B cell (primary cell): ENCODE measurements around the gene DNAH10. TPM values are rescaled to one million over a fixed set of nuclear protein-coding genes. Genes with fewer than 3 reads are reported as not detected.
A peak's percentile ranks its signal among the peaks of the same experiment; 100 is the strongest.

ENCODE experiments used
- ATAC-seq: fragments of 200-7000 bp; cut with Tn5 transposase; one replicate; pipeline ENCODE4 v1.10.0; 2021; ENCODE audit warnings: low read depth, mild to moderate bottlenecking, moderate number of reproducible peaks, moderate library complexity
- CTCF ChIA-PET: fragments of 350-600 bp; sonication (Branson Sonifier 250); formaldehyde crosslinking; loops from one replicate; lab custom pipeline; 2021; ENCODE audit warnings: antibody characterized with exemption, inconsistent platforms; lab: Charles Lee
- POLR2A ChIA-PET: fragments of 350-600 bp; sonication (Branson Sonifier 250); formaldehyde crosslinking; loops from one replicate; lab custom pipeline; 2021; ENCODE audit warnings: antibody characterized with exemption; lab: Charles Lee
- DNase-seq: peaks from one replicate; pipeline ENCODE4 v3.0.0; 2013
- H2AFZ ChIP-seq: 2 replicates; pipeline ENCODE4 v1.6.1; 2012; ENCODE audit warnings: mild to moderate bottlenecking, low read depth, low read length; ENCODE audit not compliant: insufficient read depth, poor library complexity, severe bottlenecking
- H3K27ac ChIP-seq, 2 donors: 1 replicate in 1 of 2; 2 replicates in 1 of 2; pipeline ENCODE4 v1.5.1; 2012 to 2013; ENCODE audit warnings: low read length in 2 of 2, mild to moderate bottlenecking in 2 of 2, moderate library complexity in 1 of 2
- H3K27me3 ChIP-seq, 4 experiments: fragments of 200-600 bp in 1 of 4; sonication (generic) in 1 of 4; replicated peaks in 1 of 4; 1 replicate in 2 of 4; 2 replicates in 2 of 4; pipeline versions ENCODE4 v1.6.1 to v1.7.0; 2013 to 2016; ENCODE audit warnings: low read length in 3 of 4, mild to moderate bottlenecking in 2 of 4, mixed read lengths in 1 of 4, moderate library complexity in 1 of 4; ENCODE audit not compliant: insufficient read depth in 4 of 4, control insufficient read depth in 3 of 4; ENCODE audit errors: control extremely low read depth in 1 of 4
- H3K36me3 ChIP-seq, 2 experiments: replicated peaks in 1 of 2; 1 replicate in 1 of 2; 2 replicates in 1 of 2; pipeline versions ENCODE4 v1.6.1 to v1.7.1; 2013; ENCODE audit warnings: low read length in 1 of 2; ENCODE audit not compliant: insufficient read depth in 2 of 2, control insufficient read depth in 1 of 2; ENCODE audit errors: control extremely low read depth in 1 of 2, extremely low read depth in 1 of 2
- H3K4me1 ChIP-seq, 2 donors: fragments of 200-600 bp in 1 of 2; sonication (generic) in 1 of 2; 1 replicate in 1 of 2; 2 replicates in 1 of 2; pipeline versions ENCODE4 v1.5.1 to v1.6.1; 2013 to 2017; ENCODE audit warnings: low read length in 2 of 2; ENCODE audit not compliant: control insufficient read depth in 2 of 2, insufficient read depth in 2 of 2
- H3K4me2 ChIP-seq: replicated peaks from 2 replicates; pipeline ENCODE3; 2012; ENCODE audit warnings: mild to moderate bottlenecking, low read depth, low read length; ENCODE audit not compliant: poor library complexity, severe bottlenecking
- H3K4me3 ChIP-seq, 5 experiments: fragments of 200-600 bp in 1 of 5; sonication (generic) in 1 of 5; 1 replicate in 3 of 5; 2 replicates in 2 of 5; pipeline versions ENCODE4 v1.5.1 to v1.7.0; 2011 to 2016; ENCODE audit warnings: low read length in 4 of 5, mild to moderate bottlenecking in 4 of 5, low read depth in 2 of 5, control low read depth in 1 of 5, moderate library complexity in 1 of 5; ENCODE audit not compliant: insufficient read depth in 1 of 5; ENCODE audit errors: control extremely low read depth in 1 of 5, extremely low read depth in 1 of 5
- H3K79me2 ChIP-seq: fragments of 200-600 bp; sonication (generic); one replicate; pipeline ENCODE4 v1.6.0; 2016; ENCODE audit warnings: low read length; ENCODE audit not compliant: control insufficient read depth, insufficient read depth
- H3K9ac ChIP-seq: fragments of 200-600 bp; sonication (generic); 2 replicates; pipeline ENCODE4 v1.6.1; 2017; ENCODE audit warnings: mild to moderate bottlenecking, low read length, moderate library complexity
- H3K9me3 ChIP-seq, 3 donors: one replicate each; pipeline versions ENCODE4 v1.6.1 to v1.7.1; 2013; ENCODE audit warnings: low read length in 2 of 3; ENCODE audit not compliant: control insufficient read depth in 2 of 3, insufficient read depth in 1 of 3; ENCODE audit errors: control extremely low read depth in 1 of 3
- H4K20me1 ChIP-seq: 2 replicates; pipeline ENCODE4 v1.6.0; 2012; ENCODE audit warnings: mild to moderate bottlenecking, low read length; ENCODE audit not compliant: insufficient read depth, control insufficient read depth, poor library complexity, severe bottlenecking
- H3K27ac Mint-ChIP-seq: one replicate; pipeline ENCODE4 v1.8.0; 2021; ENCODE audit warnings: mixed read lengths
- H3K27me3 Mint-ChIP-seq: one replicate; pipeline ENCODE4 v1.8.0; 2021; ENCODE audit warnings: mixed read lengths
- H3K4me1 Mint-ChIP-seq: one replicate; pipeline ENCODE4 v1.8.0; 2021; ENCODE audit warnings: mixed read lengths
- H3K4me3 Mint-ChIP-seq: one replicate; pipeline ENCODE4 v1.8.0; 2021; ENCODE audit warnings: mixed read lengths
- H3K9me3 Mint-ChIP-seq: one replicate; pipeline ENCODE4 v1.8.0; 2022; ENCODE audit warnings: mixed read lengths; ENCODE audit not compliant: insufficient read depth
- EZH2 ChIP-seq: IDR thresholded peaks from 2 replicates; pipeline ENCODE4 v1.6.1; 2012; ENCODE audit warnings: borderline replicate concordance, low read depth, mild to moderate bottlenecking, moderate library complexity, low read length; ENCODE audit not compliant: insufficient read depth, poor library complexity, severe bottlenecking
- WGBS: methylation state at CpG from one replicate; pipeline ENCODE4 v1.1.5; 2013; ENCODE audit warnings: missing lambda C conversion rate; ENCODE audit not compliant: insufficient coverage; 5-methylcytosine and 5-hydroxymethylcytosine counted together
- intact Hi-C: fragments of 100-400 bp; cut with micrococcal nuclease; formaldehyde crosslinking; loops from one replicate; pipeline ENCODE4 v1.10.0; 2022
- polyA plus RNA-seq: library from polyadenylated mRNA; depleted of rRNA; stranded (reverse); fragments of >200 nt; gene quantifications from 2 replicates; pipeline ENCODE4 v1.2.3, GENCODE V29; 2012
- total RNA-seq, 2 donors: library from RNA; stranded (reverse); fragments of 120-200 nt in 1 of 2; gene quantifications; 1 replicate in 1 of 2; 2 replicates in 1 of 2; pipeline versions ENCODE4 v1.2.3 to v1.2.4, GENCODE V29; 2013 to 2022
- TF ChIP-seq, protein P1 (sequence below): fragments of 200-600 bp; IDR thresholded peaks from one replicate; pipeline ENCODE4 v1.8.0; 2022; ENCODE audit warnings: antibody characterized with exemption, mild to moderate bottlenecking

The DNAH10 gene
- total and polyA plus RNA-seq, 2 donors (not counting 1 experiment from before 2014, with no cell fraction given), result 0.24 to 0.99 TPM

DNA sequence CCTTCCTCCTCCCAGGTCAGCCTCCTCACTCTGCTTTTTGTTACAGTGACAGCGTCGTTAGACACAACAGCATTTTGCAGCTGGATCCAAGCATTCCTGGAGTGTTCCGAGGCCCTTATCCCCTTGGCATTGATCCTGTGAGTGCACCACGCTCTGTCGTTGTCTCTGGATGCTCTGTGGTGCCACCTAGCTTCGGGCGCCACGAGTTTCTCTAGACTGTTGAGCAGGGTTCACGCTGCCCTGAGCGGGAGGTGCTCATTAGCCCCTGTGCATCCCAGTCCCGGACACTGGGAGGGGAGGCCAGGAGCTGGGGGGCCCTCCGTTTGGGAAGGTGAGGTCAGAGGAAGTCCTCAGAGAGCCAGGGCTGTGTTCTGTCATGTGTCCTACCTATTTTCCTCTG, 17.3 kb upstream of the DNAH10 start:
- Histone ChIP-seq H3K4me1 (peaks cover 14 to 18% of the 10 kb centered on the region in 2 donors), H3K27ac (no peak overlapping the region), H3K36me3 (peaks cover 8 to 56% of the 10 kb centered on the region in 2 experiments), H4K20me1 (no peaks in the 10 kb centered on the region), H3K9me3 (no peaks in the 10 kb centered on the region), H3K9ac (no peak overlapping the region), H3K79me2 (peaks cover 12% of the 10 kb centered on the region), H3K4me2 (no peak overlapping the region), H3K27me3 (no peaks in the 10 kb centered on the region), H2AFZ (no peak overlapping the region), H3K4me3 (no peak overlapping the region)
- ATAC-seq (no peak), DNase-seq (no peak)
- H3K27ac Mint-ChIP-seq, result peak overlapping the region; percentile 38
- CTCF ChIA-PET, result interaction anchor here (0.9 to 1.0 kb wide), 2 partner anchors 11 to 14 kb away, joined by 4 read pairs; no protein-coding TSS in a partner anchor
- H3K27me3 Mint-ChIP-seq, result no peaks in the 10 kb centered on the region
- WGBS, result 91% methylated on average over 12 of the region's 12 CpGs
- TF ChIP-seq EZH2, result no peak
- TF ChIP-seq, protein P1, sequence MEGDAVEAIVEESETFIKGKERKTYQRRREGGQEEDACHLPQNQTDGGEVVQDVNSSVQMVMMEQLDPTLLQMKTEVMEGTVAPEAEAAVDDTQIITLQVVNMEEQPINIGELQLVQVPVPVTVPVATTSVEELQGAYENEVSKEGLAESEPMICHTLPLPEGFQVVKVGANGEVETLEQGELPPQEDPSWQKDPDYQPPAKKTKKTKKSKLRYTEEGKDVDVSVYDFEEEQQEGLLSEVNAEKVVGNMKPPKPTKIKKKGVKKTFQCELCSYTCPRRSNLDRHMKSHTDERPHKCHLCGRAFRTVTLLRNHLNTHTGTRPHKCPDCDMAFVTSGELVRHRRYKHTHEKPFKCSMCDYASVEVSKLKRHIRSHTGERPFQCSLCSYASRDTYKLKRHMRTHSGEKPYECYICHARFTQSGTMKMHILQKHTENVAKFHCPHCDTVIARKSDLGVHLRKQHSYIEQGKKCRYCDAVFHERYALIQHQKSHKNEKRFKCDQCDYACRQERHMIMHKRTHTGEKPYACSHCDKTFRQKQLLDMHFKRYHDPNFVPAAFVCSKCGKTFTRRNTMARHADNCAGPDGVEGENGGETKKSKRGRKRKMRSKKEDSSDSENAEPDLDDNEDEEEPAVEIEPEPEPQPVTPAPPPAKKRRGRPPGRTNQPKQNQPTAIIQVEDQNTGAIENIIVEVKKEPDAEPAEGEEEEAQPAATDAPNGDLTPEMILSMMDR, result no peak
- H3K9me3 Mint-ChIP-seq, result no peaks in the 10 kb centered on the region
- no peak overlapping the region for H3K4me3 Mint-ChIP-seq
- POLR2A ChIA-PET, result interaction anchor here (0.7 kb wide), 1 partner anchor 1653 kb away, joined by 4 read pairs; no protein-coding TSS in a partner anchor
- intact Hi-C loops, result no loop called here
- peaks cover 22% of the 10 kb centered on the region for H3K4me1 Mint-ChIP-seq

DNA sequence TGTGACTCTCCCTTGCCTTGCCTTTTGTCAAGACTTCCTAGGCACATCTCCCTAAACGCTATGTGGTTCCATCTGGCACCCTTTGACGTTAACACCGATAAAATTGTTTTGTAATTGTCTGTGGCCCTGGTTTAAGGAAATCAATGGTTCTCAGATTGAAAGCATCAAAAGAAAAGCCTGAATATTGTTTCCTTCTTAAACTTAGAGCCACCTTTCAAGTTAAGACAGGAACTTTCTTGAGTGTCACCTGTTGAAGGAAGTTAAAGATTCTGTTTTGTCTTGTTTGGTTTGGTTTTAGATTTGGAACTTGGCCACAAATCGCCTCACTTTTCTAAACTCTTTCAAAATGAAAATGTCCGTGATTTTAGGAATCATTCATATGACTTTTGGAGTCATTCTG, 14.8 kb upstream of the DNAH10 start:
- no peak overlapping the region for H3K4me3 ChIP-seq
- no peak for ATAC-seq
- H3K4me3 Mint-ChIP-seq, result no peak overlapping the region
- H3K79me2 ChIP-seq, result no peaks in the 10 kb centered on the region
- TF ChIP-seq, protein P1, result no peak
- TF ChIP-seq EZH2, result no peak
- H3K9me3 Mint-ChIP-seq, result no peaks in the 10 kb centered on the region
- H3K9ac ChIP-seq, result no peak overlapping the region
- peaks cover 9 to 11% of the 10 kb centered on the region in 2 donors for H3K4me1 ChIP-seq
- no peaks in the 10 kb centered on the region for H3K9me3 ChIP-seq
- H3K27ac ChIP-seq, result no peak overlapping the region
- no peaks in the 10 kb centered on the region for H3K27me3 ChIP-seq
- CTCF ChIA-PET, result no interaction called here
- H3K36me3 ChIP-seq, result peaks cover 7 to 54% of the 10 kb centered on the region in 2 experiments
- DNase-seq, result no peak
- intact Hi-C loops, result no loop called here
- WGBS, result 10% methylated on average over 2 of the region's 5 CpGs
- POLR2A ChIA-PET, result no interaction called here
- no peaks in the 10 kb centered on the region for H3K27me3 Mint-ChIP-seq
- no peak overlapping the region for H2AFZ ChIP-seq
- no peaks in the 10 kb centered on the region for H4K20me1 ChIP-seq
- H3K27ac Mint-ChIP-seq, result no peak overlapping the region
- peaks cover 16% of the 10 kb centered on the region for H3K4me1 Mint-ChIP-seq
- no peak overlapping the region for H3K4me2 ChIP-seq
